Fibroblast of lung (primary cell): ENCODE measurements around the gene HTR7. TPM values are rescaled to one million over a fixed set of nuclear protein-coding genes. Genes with fewer than 3 reads are reported as not detected.
A peak's percentile ranks its signal among the peaks of the same experiment; 100 is the strongest.

Experiments used
- DNase-seq, 2 donors: peaks; one replicate each; pipeline versions ENCODE4 v3.0.0 to v3.0.0-alpha.2; 2010; ENCODE audit warnings: low read depth in 2 of 2
- H2AFZ ChIP-seq: 2 replicates; pipeline ENCODE4 v1.5.1; 2012; ENCODE audit warnings: low read length, control low read depth, inconsistent platforms
- H3K27ac ChIP-seq: 2 replicates; pipeline ENCODE4 v1.5.1; 2011; ENCODE audit warnings: low read length, control low read depth; ENCODE audit not compliant: insufficient read depth
- H3K27me3 ChIP-seq: 2 replicates; pipeline ENCODE4 v1.5.1; 2011; ENCODE audit warnings: mild to moderate bottlenecking, low read length; ENCODE audit not compliant: control insufficient read depth, insufficient read depth
- H3K36me3 ChIP-seq: 2 replicates; pipeline ENCODE4 v1.5.1; 2011; ENCODE audit warnings: low read length; ENCODE audit not compliant: control insufficient read depth, insufficient read depth
- H3K4me1 ChIP-seq: 2 replicates; pipeline ENCODE4 v1.5.1; 2011; ENCODE audit warnings: low read length; ENCODE audit not compliant: control insufficient read depth, insufficient read depth; ENCODE audit errors: extremely low read depth
- H3K4me2 ChIP-seq: 2 replicates; pipeline ENCODE4 v1.5.1; 2011; ENCODE audit warnings: low read length, control low read depth; ENCODE audit not compliant: insufficient read depth; ENCODE audit errors: extremely low read depth
- H3K4me3 ChIP-seq, 4 experiments: fragments of 200-600 bp in 1 of 4; sonication (generic) in 1 of 4; replicated peaks in 1 of 4; 2 replicates each; pipeline ENCODE4 v1.5.1; 2011 to 2016; ENCODE audit warnings: low read length in 4 of 4, low read depth in 3 of 4, mild to moderate bottlenecking in 3 of 4, control low read depth in 2 of 4, inconsistent platforms in 1 of 4, mixed read lengths in 1 of 4; ENCODE audit not compliant: insufficient read depth in 1 of 4; ENCODE audit errors: control extremely low read depth in 1 of 4
- H3K79me2 ChIP-seq: 2 replicates; pipeline ENCODE4 v1.5.1; 2012; ENCODE audit warnings: mild to moderate bottlenecking, low read length, inconsistent platforms; ENCODE audit not compliant: control insufficient read depth, insufficient read depth
- H3K9ac ChIP-seq: 2 replicates; pipeline ENCODE4 v1.5.1; 2011; ENCODE audit warnings: mild to moderate bottlenecking, low read length, control low read depth; ENCODE audit not compliant: insufficient read depth
- H3K9me3 ChIP-seq: 2 replicates; pipeline ENCODE4 v1.5.1; 2012; ENCODE audit warnings: low read depth, low read length; ENCODE audit not compliant: control insufficient read depth, insufficient read depth
- H4K20me1 ChIP-seq: 2 replicates; pipeline ENCODE4 v1.5.1; 2011; ENCODE audit warnings: low read length; ENCODE audit not compliant: control insufficient read depth, insufficient read depth; ENCODE audit errors: extremely low read depth
- EZH2 ChIP-seq: IDR thresholded peaks from 2 replicates; pipeline ENCODE4 v1.5.1; 2012; ENCODE audit warnings: low read length, control low read depth, mild to moderate bottlenecking; ENCODE audit errors: missing control alignments
- polyA plus RNA-seq, 2 donors: library from polyadenylated mRNA; depleted of rRNA in 1 of 2; stranded (reverse) in 1 of 2; unstranded in 1 of 2; fragments of >200 nt; gene quantifications; 2 replicates each; pipeline ENCODE4 v1.2.1, GENCODE V29; 2011 to 2012; ENCODE audit warnings: missing spikeins in 1 of 2
- total RNA-seq: library from RNA; depleted of rRNA; stranded (reverse); fragments of >200 nt; gene quantifications from 2 replicates; pipeline ENCODE4 v1.2.1, GENCODE V29; 2014
- TF ChIP-seq, protein P1 (sequence below), 2 donors: IDR thresholded peaks in 1 of 2; conservative IDR thresholded peaks in 1 of 2; 1 replicate in 1 of 2; 2 replicates in 1 of 2; pipeline ENCODE4 v1.5.1; 2011 to 2012; ENCODE audit warnings: low read length in 2 of 2, control low read depth in 1 of 2, inconsistent platforms in 1 of 2, low read depth in 1 of 2, mild to moderate bottlenecking in 1 of 2

Gene HTR7
- total and polyA plus RNA-seq, 2 donors (not counting 1 experiment from before 2014, with no cell fraction given) = 0.83 to 1.3 TPM

DNA sequence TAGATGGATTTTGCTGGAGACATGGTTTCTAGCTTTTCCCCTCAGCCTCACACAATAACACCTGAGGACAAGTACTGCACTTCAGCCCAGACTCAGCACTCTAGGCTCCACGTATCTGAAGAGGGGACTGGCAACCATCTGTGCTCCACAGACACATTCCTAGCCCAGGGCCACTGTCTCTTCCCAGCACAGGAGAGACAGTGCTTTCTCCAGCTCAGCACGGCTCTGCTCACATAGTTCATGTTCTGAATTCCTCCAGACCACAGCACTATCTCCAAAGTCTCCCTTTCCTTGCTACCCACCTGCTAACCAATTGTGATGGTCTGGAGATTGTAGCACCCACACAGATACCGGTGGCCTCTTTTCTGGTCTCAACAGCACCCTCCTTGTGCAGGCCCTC lies 114.5 kb downstream of the HTR7 start:
- Histone ChIP-seq H3K36me3 (no peaks in the 10 kb centered on the region), H2AFZ (no peak overlapping the region), H3K27me3 (no peaks in the 10 kb centered on the region), H3K9ac (no peak overlapping the region), H3K4me1 (no peaks in the 10 kb centered on the region), H3K4me2 (no peak overlapping the region), H4K20me1 (no peaks in the 10 kb centered on the region), H3K9me3 (no peaks in the 10 kb centered on the region), H3K79me2 (no peaks in the 10 kb centered on the region), H3K27ac (no peak overlapping the region), H3K4me3 (no peak overlapping the region)
- DNase-seq = peak in 1 of 2 donors; percentile 16
- TF ChIP-seq, protein P1, sequence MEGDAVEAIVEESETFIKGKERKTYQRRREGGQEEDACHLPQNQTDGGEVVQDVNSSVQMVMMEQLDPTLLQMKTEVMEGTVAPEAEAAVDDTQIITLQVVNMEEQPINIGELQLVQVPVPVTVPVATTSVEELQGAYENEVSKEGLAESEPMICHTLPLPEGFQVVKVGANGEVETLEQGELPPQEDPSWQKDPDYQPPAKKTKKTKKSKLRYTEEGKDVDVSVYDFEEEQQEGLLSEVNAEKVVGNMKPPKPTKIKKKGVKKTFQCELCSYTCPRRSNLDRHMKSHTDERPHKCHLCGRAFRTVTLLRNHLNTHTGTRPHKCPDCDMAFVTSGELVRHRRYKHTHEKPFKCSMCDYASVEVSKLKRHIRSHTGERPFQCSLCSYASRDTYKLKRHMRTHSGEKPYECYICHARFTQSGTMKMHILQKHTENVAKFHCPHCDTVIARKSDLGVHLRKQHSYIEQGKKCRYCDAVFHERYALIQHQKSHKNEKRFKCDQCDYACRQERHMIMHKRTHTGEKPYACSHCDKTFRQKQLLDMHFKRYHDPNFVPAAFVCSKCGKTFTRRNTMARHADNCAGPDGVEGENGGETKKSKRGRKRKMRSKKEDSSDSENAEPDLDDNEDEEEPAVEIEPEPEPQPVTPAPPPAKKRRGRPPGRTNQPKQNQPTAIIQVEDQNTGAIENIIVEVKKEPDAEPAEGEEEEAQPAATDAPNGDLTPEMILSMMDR (conservative IDR thresholded peaks at IDR 0.05 in 1 of 2, IDR thresholded peaks at IDR 0.05 in 1 of 2; ENCODE audit: low read depth in 1 of 2, low read length in 2 of 2) = no peak
- TF ChIP-seq EZH2 = no peak

DNA sequence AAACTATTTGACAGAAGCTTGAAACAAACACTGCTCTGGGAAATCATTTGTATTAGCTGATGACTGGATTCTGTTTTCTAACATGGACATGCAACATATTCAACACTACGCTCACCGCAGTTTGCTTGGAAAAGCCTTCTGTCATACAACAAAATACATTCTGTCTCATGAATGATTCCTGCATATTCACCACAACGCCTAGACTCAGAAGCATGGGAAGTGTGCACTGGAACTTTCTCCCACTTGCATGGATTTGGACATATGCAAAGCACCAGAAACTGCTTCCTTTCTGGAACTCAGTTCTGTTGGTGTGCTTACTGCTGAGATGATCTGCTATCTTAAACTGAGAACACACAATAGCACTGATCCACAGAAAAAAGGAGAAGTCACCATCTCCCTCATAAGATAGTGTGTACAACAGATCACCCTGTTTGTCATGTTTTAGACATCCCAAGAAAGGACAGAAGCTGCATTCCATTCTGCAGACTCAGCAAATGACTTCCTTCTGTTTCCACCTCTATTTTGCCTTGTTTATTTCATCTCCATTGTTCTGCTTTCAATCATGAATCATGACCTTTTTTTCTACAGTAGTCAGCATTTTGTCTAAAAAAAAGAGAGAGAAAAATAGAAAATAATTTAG lies 115.8 kb downstream of the HTR7 start:
- Histone ChIP-seq H3K4me1 (no peaks in the 10 kb centered on the region), H3K27ac (no peak overlapping the region), H3K36me3 (no peaks in the 10 kb centered on the region), H3K9ac (no peak overlapping the region), H3K9me3 (no peaks in the 10 kb centered on the region), H3K79me2 (no peaks in the 10 kb centered on the region), H3K4me3 (no peak overlapping the region), H3K4me2 (peak overlapping the region; percentile 9), H2AFZ (no peak overlapping the region), H3K27me3 (no peaks in the 10 kb centered on the region), H4K20me1 (no peaks in the 10 kb centered on the region)
- TF ChIP-seq, protein P1 (conservative IDR thresholded peaks at IDR 0.05 in 1 of 2, IDR thresholded peaks at IDR 0.05 in 1 of 2; ENCODE audit: low read depth in 1 of 2, low read length in 2 of 2) = no peak
- no peak for TF ChIP-seq EZH2
- peak; percentile 6 to 71 for DNase-seq

DNA sequence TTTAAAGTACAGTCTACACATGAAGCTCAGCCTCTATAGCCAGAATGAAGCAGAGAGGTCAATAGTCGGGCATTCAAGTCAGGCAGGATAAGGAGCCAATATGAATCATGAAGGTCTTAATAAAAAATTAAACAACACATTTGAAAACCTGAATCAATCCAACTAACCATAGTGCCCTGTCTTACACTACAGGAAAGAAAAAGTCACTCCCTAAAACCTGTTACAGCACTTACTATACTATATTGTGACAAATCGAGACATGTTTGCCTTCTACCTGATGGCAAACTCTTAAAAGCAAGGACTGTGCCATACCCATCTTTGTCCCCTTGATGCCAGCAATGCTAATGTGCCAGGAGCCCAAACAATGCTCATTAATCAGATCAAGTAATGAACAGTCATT lies 117.6 kb downstream of the HTR7 start:
- Histone ChIP-seq H3K27ac (no peak overlapping the region), H4K20me1 (no peaks in the 10 kb centered on the region), H2AFZ (no peak overlapping the region)

More for the DNA sequence above, 117.6 kb downstream of the HTR7 start:
- no peak for TF ChIP-seq EZH2
- TF ChIP-seq, protein P1 (conservative IDR thresholded peaks at IDR 0.05 in 1 of 2, IDR thresholded peaks at IDR 0.05 in 1 of 2; ENCODE audit: low read depth in 1 of 2, low read length in 2 of 2) = no peak
- H3K9me3 ChIP-seq = no peaks in the 10 kb centered on the region
- H3K36me3 ChIP-seq = no peaks in the 10 kb centered on the region
- no peak overlapping the region for H3K4me3 ChIP-seq
- no peak overlapping the region for H3K4me2 ChIP-seq
- H3K79me2 ChIP-seq = no peaks in the 10 kb centered on the region
- H3K9ac ChIP-seq = no peak overlapping the region
- no peaks in the 10 kb centered on the region for H3K4me1 ChIP-seq
- H3K27me3 ChIP-seq = no peaks in the 10 kb centered on the region
- DNase-seq = no peak
